Stomach smooth muscle (tissue), 2 donors: Measurements from ENCODE around the gene SYNPO2.
"Not testable (repeated sequence)": the region's sequence is repeated elsewhere in the genome, so short reads cannot be mapped to it uniquely, and the experiment has no call there.

ENCODE experiments used
- H3K27ac ChIP-seq: one replicate; pipeline ENCODE4 v1.7.0; 2013; ENCODE audit warnings: mild to moderate bottlenecking, low read length, inconsistent platforms
- H3K27me3 ChIP-seq, 2 donors: one replicate each; pipeline ENCODE4 v1.7.0; 2013; ENCODE audit warnings: low read length in 2 of 2; ENCODE audit not compliant: insufficient read depth in 2 of 2, control insufficient read depth in 1 of 2
- H3K36me3 ChIP-seq, 2 donors: one replicate each; pipeline ENCODE4 v1.7.0; 2013; ENCODE audit warnings: low read length in 2 of 2; ENCODE audit not compliant: control insufficient read depth in 2 of 2, insufficient read depth in 2 of 2
- H3K4me1 ChIP-seq: one replicate; pipeline ENCODE4 v1.7.0; 2013; ENCODE audit warnings: low read length; ENCODE audit not compliant: control insufficient read depth, insufficient read depth
- H3K4me3 ChIP-seq, 2 donors: one replicate each; pipeline ENCODE4 v1.7.0; 2013; ENCODE audit warnings: low read length in 2 of 2
- H3K9ac ChIP-seq, 2 donors: one replicate each; pipeline ENCODE4 v1.7.0; 2013; ENCODE audit warnings: low read length in 2 of 2, mild to moderate bottlenecking in 1 of 2
- H3K9me3 ChIP-seq, 2 donors: one replicate each; pipeline ENCODE4 v1.7.0; 2013; ENCODE audit warnings: low read length in 2 of 2; ENCODE audit not compliant: control insufficient read depth in 2 of 2
- donor health status: healthy.
- donor health status: Pancreatic carcinoma.

SYNPO2 gene

DNA sequence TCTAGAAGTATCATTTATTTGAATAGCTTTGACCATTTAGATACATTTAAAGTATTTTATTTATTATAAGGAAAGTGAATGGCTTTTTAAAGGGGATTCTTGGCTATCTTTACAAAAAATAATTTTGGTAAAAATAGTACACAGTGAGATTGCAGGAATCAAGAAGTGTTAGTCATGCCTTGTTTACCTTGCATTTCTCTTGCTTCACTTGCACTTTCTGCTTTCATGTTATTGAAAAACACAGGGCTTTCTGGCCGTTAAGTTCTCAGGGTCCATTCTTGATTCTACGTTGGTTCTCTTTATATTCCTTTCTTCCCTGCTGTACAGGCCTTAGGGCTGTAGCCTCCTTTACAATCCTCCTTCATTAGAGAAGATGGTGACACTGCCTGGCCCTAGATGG lies 30.9 kb upstream of the SYNPO2 start:
- Histone ChIP-seq H3K27me3 (no peaks in the 10 kb centered on the region), H3K4me1 (no peaks in the 10 kb centered on the region), H3K36me3 (no peaks in the 10 kb centered on the region), H3K27ac (no peak overlapping the region), H3K4me3 (no peak overlapping the region), H3K9me3 (no peaks in the 10 kb centered on the region), H3K9ac (no peak overlapping the region)

DNA sequence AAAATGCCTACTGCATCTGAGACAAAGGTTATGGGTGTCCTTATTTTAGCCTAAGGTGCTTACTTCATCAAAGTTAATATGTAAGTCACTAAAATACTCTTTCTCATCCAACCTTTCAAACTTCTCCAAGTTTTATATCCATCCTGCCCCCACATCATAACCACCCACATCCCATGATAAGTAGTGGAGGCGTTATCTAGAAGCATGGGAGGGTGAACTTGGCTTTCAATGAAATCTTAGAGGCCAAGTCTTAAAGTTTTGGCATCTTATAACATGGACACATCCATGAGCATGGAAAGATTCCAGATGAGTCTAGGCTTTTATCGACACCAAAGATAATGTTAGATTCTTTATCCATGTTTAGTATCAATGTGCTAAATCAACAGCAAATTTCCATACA lies 29.9 kb upstream of the SYNPO2 start:
- Histone ChIP-seq H3K4me3 (no peak overlapping the region), H3K4me1 (no peaks in the 10 kb centered on the region), H3K27me3 (no peaks in the 10 kb centered on the region), H3K9me3 (no peaks in the 10 kb centered on the region), H3K27ac (no peak overlapping the region), H3K36me3 (no peaks in the 10 kb centered on the region), H3K9ac (no peak overlapping the region)

- H3K4me3 ChIP-seq = peak overlapping the region in 1 of 2 donors; percentile 8
- H3K9me3 ChIP-seq = no peaks in the 10 kb centered on the region
- H3K9ac ChIP-seq = no peak overlapping the region
- no peaks in the 10 kb centered on the region for H3K4me1 ChIP-seq
- no peak overlapping the region for H3K27ac ChIP-seq
- H3K36me3 ChIP-seq = no peaks in the 10 kb centered on the region
- H3K27me3 ChIP-seq = no peaks in the 10 kb centered on the region
Measured at GRCh38 chr4:118865091-118865708, 23.5 kb upstream of the SYNPO2 start.

GRCh38 chr4:118866442-118866841 lies 22.2 kb upstream of the SYNPO2 start:
- Histone ChIP-seq H3K4me3 (no peak overlapping the region), H3K27ac (no peak overlapping the region), H3K9ac (no peak overlapping the region), H3K27me3 (no peaks in the 10 kb centered on the region), H3K9me3 (no peaks in the 10 kb centered on the region), H3K4me1 (no peaks in the 10 kb centered on the region), H3K36me3 (no peaks in the 10 kb centered on the region)

DNA sequence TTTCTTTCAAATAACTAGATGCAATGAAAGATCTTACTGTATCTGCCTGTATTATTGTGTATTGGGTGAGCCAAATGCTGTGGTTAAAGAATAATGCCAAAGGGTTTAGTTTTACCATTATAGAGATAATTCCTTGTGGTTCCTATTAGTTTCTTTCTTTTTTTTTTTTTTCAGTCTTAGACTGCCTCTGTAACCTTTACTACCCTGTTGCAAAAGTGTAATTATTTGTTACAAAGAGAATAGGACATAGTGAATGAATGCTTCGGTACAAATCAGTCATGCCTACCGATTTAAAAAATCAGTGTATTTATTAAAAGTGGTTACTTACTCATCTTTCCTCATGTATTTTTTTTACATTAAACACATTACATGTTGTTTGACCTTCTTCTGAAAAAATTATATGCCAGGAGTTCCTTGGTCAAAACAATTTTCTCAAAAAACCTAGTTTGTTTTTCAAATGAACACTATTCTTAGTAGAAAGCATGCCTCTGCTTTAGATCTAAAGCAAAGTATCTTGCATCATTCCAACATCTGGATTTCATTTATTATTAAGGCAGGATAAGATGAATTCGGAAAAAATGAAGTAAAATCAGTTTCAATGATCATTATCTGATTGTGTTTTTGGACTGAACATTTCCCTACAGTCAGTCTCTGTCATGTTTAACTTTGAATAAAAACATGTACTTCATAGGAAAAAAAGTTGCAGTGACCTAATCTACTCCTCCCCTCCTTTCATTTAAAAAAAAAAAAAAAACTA lies 21.2 kb upstream of the SYNPO2 start:
- H3K27ac ChIP-seq = no peak overlapping the region
- H3K4me3 ChIP-seq = no peak overlapping the region
- H3K9ac ChIP-seq = no peak overlapping the region
- H3K4me1 ChIP-seq = no peaks in the 10 kb centered on the region
- no peaks in the 10 kb centered on the region for H3K27me3 ChIP-seq
- H3K36me3 ChIP-seq = no peaks in the 10 kb centered on the region
- H3K9me3 ChIP-seq = no peaks in the 10 kb centered on the region

GRCh38 chr4:118869808-118870342 lies 18.8 kb upstream of the SYNPO2 start:
- no peaks in the 10 kb centered on the region for H3K27me3 ChIP-seq

GRCh38 chr4:118872181-118872580 lies 16.5 kb upstream of the SYNPO2 start:
- Histone ChIP-seq H3K27me3 (no peaks in the 10 kb centered on the region), H3K4me3 (no peak overlapping the region), H3K4me1 (no peaks in the 10 kb centered on the region), H3K9ac (no peak overlapping the region), H3K36me3 (no peaks in the 10 kb centered on the region), H3K9me3 (no peaks in the 10 kb centered on the region), H3K27ac (no peak overlapping the region)

More at GRCh38 chr4:118869808-118870342, 18.8 kb upstream of the SYNPO2 start:
- H3K9me3 ChIP-seq = no peaks in the 10 kb centered on the region
- H3K9ac ChIP-seq = no peak overlapping the region
- no peaks in the 10 kb centered on the region for H3K36me3 ChIP-seq
- no peak overlapping the region for H3K4me3 ChIP-seq
- no peak overlapping the region for H3K27ac ChIP-seq
- no peaks in the 10 kb centered on the region for H3K4me1 ChIP-seq

GRCh38 chr4:118877797-118878196 lies 10.9 kb upstream of the SYNPO2 start:
- Histone ChIP-seq H3K9ac (no peak overlapping the region), H3K27me3 (no peaks in the 10 kb centered on the region), H3K4me1 (no peaks in the 10 kb centered on the region)

DNA sequence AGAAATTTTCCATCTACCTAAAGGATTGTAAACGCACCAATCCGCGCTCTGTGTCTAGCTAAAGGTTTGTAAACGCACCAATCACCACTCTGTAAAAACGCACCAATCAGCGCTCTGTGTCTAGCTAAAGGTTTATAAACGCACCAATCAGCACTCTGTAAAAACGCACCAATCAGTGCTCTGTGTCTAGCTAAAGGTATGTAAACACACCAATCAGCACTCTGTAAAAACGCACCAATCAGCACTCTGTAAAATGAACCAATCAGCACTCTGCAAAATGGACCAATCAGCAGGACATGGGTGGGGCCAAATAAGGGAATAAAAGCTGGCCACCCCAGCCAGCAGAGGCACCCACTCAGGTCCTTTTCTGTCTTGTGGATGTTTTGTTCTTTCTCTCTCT lies 10.1 kb upstream of the SYNPO2 start:
- H3K4me1 ChIP-seq, H3K4me3 ChIP-seq, H3K27ac ChIP-seq, H3K27me3 ChIP-seq, H3K9me3 ChIP-seq, H3K9ac ChIP-seq, H3K36me3 ChIP-seq: not testable (repeated sequence)

More at GRCh38 chr4:118877797-118878196, 10.9 kb upstream of the SYNPO2 start:
- H3K9me3 ChIP-seq = no peaks in the 10 kb centered on the region
- H3K27ac ChIP-seq = no peak overlapping the region
- H3K4me3 ChIP-seq = no peak overlapping the region
- H3K36me3 ChIP-seq = no peaks in the 10 kb centered on the region

DNA sequence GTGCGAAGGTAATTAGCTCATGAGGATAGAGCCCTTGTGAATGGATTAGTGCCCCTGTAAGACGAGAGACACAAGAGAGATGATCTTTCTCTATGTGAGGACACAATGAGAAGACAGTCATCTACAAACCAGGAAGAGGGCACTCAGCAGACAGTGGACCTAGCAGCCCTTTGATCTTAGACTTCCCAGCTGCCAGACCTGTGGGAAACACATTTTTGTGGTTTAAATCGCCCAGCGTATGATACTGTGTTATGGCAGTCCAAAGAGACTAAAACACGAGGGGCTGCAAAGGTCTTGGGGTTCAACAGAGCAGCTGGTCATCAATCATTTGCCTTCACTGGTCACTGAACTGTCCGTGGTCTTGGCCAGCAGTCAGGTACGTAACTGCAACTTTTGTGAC lies 9.2 kb upstream of the SYNPO2 start:
- no peak overlapping the region for H3K9ac ChIP-seq
- H3K4me1 ChIP-seq = no peaks in the 10 kb centered on the region
- no peaks in the 10 kb centered on the region for H3K36me3 ChIP-seq

More for the DNA sequence above, 9.2 kb upstream of the SYNPO2 start:
- no peaks in the 10 kb centered on the region for H3K9me3 ChIP-seq
- H3K27ac ChIP-seq = no peak overlapping the region
- no peaks in the 10 kb centered on the region for H3K27me3 ChIP-seq
- no peak overlapping the region for H3K4me3 ChIP-seq
